ENCODE data around the gene CHST1.

Gene CHST1

GRCh38 chr11:45665206-45665932 lies at the start of gene CHST1:
Gene CHST1 (minus strand): TSS chr11:45665622. CDS start chr11:45650923, 14,699 bp downstream.
- DNase-seq (ENCODE audit: low spot score), result no peak

- no peak for DNase-seq (ENCODE audit: low spot score)
Observed at GRCh38 chr11:45713573-45713972, 48.2 kb upstream of the CHST1 start.

GRCh38 chr11:45710561-45710960 lies 45.1 kb upstream of the CHST1 start:
- no peak for DNase-seq (ENCODE audit: low spot score)

GRCh38 chr11:45708887-45709663 lies 43.7 kb upstream of the CHST1 start:
- no peak for DNase-seq (ENCODE audit: low spot score)

- no peak for DNase-seq (ENCODE audit: low spot score)
Observed at GRCh38 chr11:45704635-45705034, 39.2 kb upstream of the CHST1 start.

- DNase-seq (ENCODE audit: low spot score), result no peak
Observed at GRCh38 chr11:45704133-45704532, 38.7 kb upstream of the CHST1 start.

- no peak for DNase-seq (ENCODE audit: low spot score)
Observed at GRCh38 chr11:45702511-45702910, 37.1 kb upstream of the CHST1 start.

- DNase-seq (ENCODE audit: low spot score), result no peak
Observed at GRCh38 chr11:45698777-45699497, 33.5 kb upstream of the CHST1 start.

GRCh38 chr11:45692808-45693453 lies 27.5 kb upstream of the CHST1 start:
- DNase-seq (ENCODE audit: low spot score), result no peak

- DNase-seq (ENCODE audit: low spot score), result no peak
Observed at GRCh38 chr11:45688472-45689033, 23.1 kb upstream of the CHST1 start.

- DNase-seq (ENCODE audit: low spot score), result no peak
Observed at GRCh38 chr11:45687836-45688235, 22.4 kb upstream of the CHST1 start.

- DNase-seq (ENCODE audit: low spot score), result no peak
Observed at GRCh38 chr11:45685964-45686537, 20.6 kb upstream of the CHST1 start.

GRCh38 chr11:45684440-45684839 lies 19.0 kb upstream of the CHST1 start:
- DNase-seq (ENCODE audit: low spot score), result no peak

- no peak for DNase-seq (ENCODE audit: low spot score)
Observed at GRCh38 chr11:45683271-45684058, 18.0 kb upstream of the CHST1 start.

GRCh38 chr11:45679806-45680205 lies 14.4 kb upstream of the CHST1 start:
- no peak for DNase-seq (ENCODE audit: low spot score)

- no peak for DNase-seq (ENCODE audit: low spot score)
Observed at GRCh38 chr11:45678976-45679375, 13.6 kb upstream of the CHST1 start.

- DNase-seq (ENCODE audit: low spot score), result no peak
Observed at GRCh38 chr11:45677770-45678512, 12.5 kb upstream of the CHST1 start.

- no peak for DNase-seq (ENCODE audit: low spot score)
Observed at GRCh38 chr11:45676522-45677095, 11.2 kb upstream of the CHST1 start.

GRCh38 chr11:45675646-45676045 lies 10.2 kb upstream of the CHST1 start:
- no peak for DNase-seq (ENCODE audit: low spot score)

Measured in CD4-positive, alpha-beta T cell treated with Interleukin-2 at 100 ng/mL for 4 hours (primary cell).